Right atrium auricular region (tissue), 2 donors: Measurements from ENCODE around the gene UBLCP1. TPM values are rescaled to one million over a fixed set of nuclear protein-coding genes. Genes with fewer than 3 reads are reported as not detected.
"Not testable (repeated sequence)": the region's sequence is repeated elsewhere in the genome, so short reads cannot be mapped to it uniquely, and the experiment has no call there.

Experiments used
- DNase-seq: peaks from one replicate; pipeline ENCODE4 v3.0.0-alpha.2; 2019; ENCODE audit warnings: low spot score
- H3K27ac ChIP-seq, 2 donors: fragments of 200-600 bp; sonication (generic); 1 replicate in 1 of 2; 2 replicates in 1 of 2; pipeline ENCODE4 v1.5.1; 2016 to 2019
- H3K27me3 ChIP-seq, 2 donors: fragments of 200-600 bp; sonication (generic); one replicate each; pipeline versions ENCODE4 v1.5.1 to v1.6.0; 2017 to 2019
- H3K36me3 ChIP-seq: fragments of 200-600 bp; sonication (generic); one replicate; pipeline ENCODE4 v1.5.1; 2016
- H3K4me1 ChIP-seq, 2 donors: fragments of 200-600 bp; sonication (generic); one replicate each; pipeline versions ENCODE4 v1.5.1 to v1.6.0; 2017 to 2019
- H3K4me3 ChIP-seq, 2 donors: fragments of 200-600 bp; sonication (generic); 1 replicate in 1 of 2; 2 replicates in 1 of 2; pipeline ENCODE4 v1.5.1; 2017 to 2019; ENCODE audit warnings: mild to moderate bottlenecking in 1 of 2, moderate library complexity in 1 of 2
- H3K9me3 ChIP-seq, 2 donors: fragments of 200-600 bp; sonication (generic); one replicate each; pipeline ENCODE4 v1.5.1; 2019
- CTCF ChIP-seq, 2 donors: fragments of 200-600 bp; sonication (generic); IDR thresholded peaks; one replicate each; pipeline ENCODE4 v1.5.1; 2019; ENCODE audit warnings: antibody characterized with exemption in 2 of 2
- total RNA-seq, 2 donors: library from RNA; depleted of rRNA; stranded (reverse); fragments of >200 nt; gene quantifications; one replicate each; pipeline ENCODE4 v1.1.0, GENCODE V29; 2016

Gene UBLCP1
- total RNA-seq, 2 donors from 2014 or later: 13.2 to 14.1 TPM

DNA sequence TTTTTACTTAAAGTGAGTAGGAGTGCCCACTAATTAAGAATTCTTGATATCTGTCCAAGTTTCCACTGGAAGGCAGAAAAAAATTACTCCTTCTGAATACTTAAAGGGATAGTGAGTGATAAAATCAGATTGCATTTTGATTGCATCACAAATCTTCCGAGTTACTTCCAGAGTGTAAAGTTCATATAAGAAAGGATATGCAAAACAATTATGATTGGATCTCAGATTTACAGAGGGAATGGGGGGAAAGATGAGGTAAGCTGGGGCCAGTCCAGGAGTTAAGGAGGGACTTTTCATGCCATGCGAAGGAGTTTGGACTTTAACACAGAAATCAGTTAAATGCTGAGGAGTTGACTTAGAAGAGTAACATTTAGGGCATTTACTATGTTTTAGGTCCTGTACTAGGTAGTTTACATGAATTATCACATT lies 44.5 kb upstream of the UBLCP1 start:
- Histone ChIP-seq H3K9me3 (no peaks in the 10 kb centered on the region), H3K27me3 (no peaks in the 10 kb centered on the region), H3K36me3 (no peaks in the 10 kb centered on the region), H3K4me1 (no peaks in the 10 kb centered on the region), H3K4me3 (no peak overlapping the region), H3K27ac (no peak overlapping the region)
- no peak for TF ChIP-seq CTCF (IDR thresholded peaks at IDR 0.05)
- no peak for DNase-seq

DNA sequence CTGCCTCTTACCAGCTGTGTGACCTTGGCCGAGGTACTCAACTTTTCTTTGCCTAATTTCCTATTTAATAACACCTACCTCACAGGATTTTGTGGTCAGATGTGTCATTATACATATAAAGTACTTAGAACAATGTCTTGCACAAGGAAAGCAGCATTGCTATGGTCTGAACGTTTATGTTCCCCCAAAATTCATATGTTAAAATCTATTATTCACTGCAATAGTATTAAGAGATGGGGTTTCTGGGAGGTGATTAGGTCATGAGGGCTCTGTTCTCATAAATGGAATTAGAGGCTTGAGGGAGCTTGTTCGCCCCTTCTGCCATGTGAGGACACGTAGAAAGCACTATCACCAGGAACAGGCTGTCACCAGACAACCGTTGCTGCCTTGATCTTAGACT lies 42.9 kb upstream of the UBLCP1 start:
- H3K27me3 ChIP-seq: no peaks in the 10 kb centered on the region
- H3K4me1 ChIP-seq: no peaks in the 10 kb centered on the region
- no peak for DNase-seq
- TF ChIP-seq CTCF (IDR thresholded peaks at IDR 0.05): no peak
- H3K4me3 ChIP-seq: no peak overlapping the region
- no peak overlapping the region for H3K27ac ChIP-seq
- no peaks in the 10 kb centered on the region for H3K9me3 ChIP-seq
- no peaks in the 10 kb centered on the region for H3K36me3 ChIP-seq

GRCh38 chr5:159223469-159223868 lies 39.6 kb upstream of the UBLCP1 start:
- H3K4me3 ChIP-seq: no peak overlapping the region
- no peaks in the 10 kb centered on the region for H3K9me3 ChIP-seq
- DNase-seq: no peak

GRCh38 chr5:159224471-159224870 lies 38.6 kb upstream of the UBLCP1 start:
- Histone ChIP-seq H3K36me3 (no peaks in the 10 kb centered on the region), H3K4me1 (no peaks in the 10 kb centered on the region), H3K27ac (no peak overlapping the region), H3K27me3 (no peaks in the 10 kb centered on the region), H3K4me3 (no peak overlapping the region), H3K9me3 (no peaks in the 10 kb centered on the region)
- no peak for DNase-seq
- no peak for TF ChIP-seq CTCF (IDR thresholded peaks at IDR 0.05)

More at GRCh38 chr5:159223469-159223868, 39.6 kb upstream of the UBLCP1 start:
- no peak for TF ChIP-seq CTCF (IDR thresholded peaks at IDR 0.05)
- Histone ChIP-seq H3K4me1 (no peaks in the 10 kb centered on the region), H3K27ac (no peak overlapping the region), H3K27me3 (no peaks in the 10 kb centered on the region), H3K36me3 (no peaks in the 10 kb centered on the region)

DNA sequence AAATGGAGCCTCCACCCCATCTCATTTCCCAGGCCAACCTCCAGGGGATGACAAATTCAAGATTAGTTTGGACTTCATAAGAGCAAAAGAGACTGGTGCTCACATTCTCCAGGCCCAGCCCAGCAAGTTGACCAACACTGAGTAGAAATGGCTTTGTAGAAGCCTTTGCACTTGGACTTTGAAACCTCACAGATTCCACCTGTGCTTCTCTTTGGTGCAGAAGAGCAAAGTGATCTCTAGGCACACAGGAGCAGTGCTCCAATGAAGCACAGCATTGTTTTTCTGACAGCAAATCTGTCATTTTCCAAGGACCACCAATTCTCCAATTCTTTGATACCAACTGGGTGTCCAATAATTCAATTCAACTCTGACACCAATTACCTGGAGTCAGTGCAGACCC lies 36.6 kb upstream of the UBLCP1 start:
- Histone ChIP-seq H3K27me3 (no peaks in the 10 kb centered on the region), H3K36me3 (no peaks in the 10 kb centered on the region), H3K4me3 (no peak overlapping the region), H3K27ac (no peak overlapping the region), H3K9me3 (no peaks in the 10 kb centered on the region), H3K4me1 (no peaks in the 10 kb centered on the region)
- no peak for TF ChIP-seq CTCF (IDR thresholded peaks at IDR 0.05)
- no peak for DNase-seq

DNA sequence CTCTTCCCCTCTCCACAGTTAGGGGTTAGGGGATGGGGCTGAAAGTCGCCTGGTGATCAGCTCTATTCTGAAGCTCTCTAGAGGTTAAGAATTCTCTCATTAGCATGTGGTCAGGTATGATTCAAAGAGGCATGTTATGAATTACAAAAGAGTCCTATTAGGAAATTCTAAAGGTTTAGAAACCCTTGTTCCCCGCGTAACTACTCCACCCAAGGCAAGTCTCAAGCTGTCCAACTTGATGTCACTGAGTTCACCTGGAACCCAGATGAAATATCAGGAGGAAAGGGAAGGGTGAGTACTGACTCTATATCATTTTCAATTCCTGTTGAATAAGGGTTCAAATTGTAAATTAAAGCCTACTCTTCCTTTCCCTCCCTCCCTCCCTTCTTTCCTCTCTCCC lies 35.6 kb upstream of the UBLCP1 start:
- H3K27ac ChIP-seq: no peak overlapping the region
- no peak overlapping the region for H3K4me3 ChIP-seq
- H3K4me1 ChIP-seq: no peaks in the 10 kb centered on the region
- H3K9me3 ChIP-seq: no peaks in the 10 kb centered on the region
- no peak for TF ChIP-seq CTCF (IDR thresholded peaks at IDR 0.05)
- no peak for DNase-seq
- H3K36me3 ChIP-seq: no peaks in the 10 kb centered on the region
- H3K27me3 ChIP-seq: no peaks in the 10 kb centered on the region

- H3K4me3 ChIP-seq, H3K36me3 ChIP-seq, H3K27me3 ChIP-seq, DNase-seq, H3K9me3 ChIP-seq, H3K27ac ChIP-seq, H3K4me1 ChIP-seq: not testable (repeated sequence)
Observed at GRCh38 chr5:159228097-159228496, 35.0 kb upstream of the UBLCP1 start.
